GDM1 (cell line): ENCODE results near the gene ESRP2.

ENCODE experiments used
- DNase-seq: peaks from one replicate; lab custom pipeline; 2025; lab: John Stamatoyannopoulos, UW

Gene ESRP2

DNA sequence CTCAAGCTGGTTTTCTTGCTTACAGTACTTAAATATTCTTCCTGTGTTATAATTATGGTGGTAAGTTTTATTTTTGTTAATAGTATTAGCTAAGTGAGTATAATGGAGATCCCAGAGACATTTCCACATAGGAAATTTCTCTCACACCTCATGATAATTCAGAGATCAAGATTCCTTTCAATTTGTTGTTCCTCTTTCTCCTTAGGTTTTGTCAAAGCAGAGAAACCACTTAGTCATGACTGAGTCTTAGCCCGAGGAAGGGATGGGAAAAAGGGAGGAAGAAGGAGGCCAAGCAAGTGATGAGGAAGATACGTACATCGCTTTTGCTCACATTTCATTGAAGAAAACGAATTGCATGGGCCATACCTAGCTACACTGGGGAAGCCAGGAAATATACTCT lies 18.4 kb downstream of the ESRP2 start:
- DNase-seq, result no peak

DNA sequence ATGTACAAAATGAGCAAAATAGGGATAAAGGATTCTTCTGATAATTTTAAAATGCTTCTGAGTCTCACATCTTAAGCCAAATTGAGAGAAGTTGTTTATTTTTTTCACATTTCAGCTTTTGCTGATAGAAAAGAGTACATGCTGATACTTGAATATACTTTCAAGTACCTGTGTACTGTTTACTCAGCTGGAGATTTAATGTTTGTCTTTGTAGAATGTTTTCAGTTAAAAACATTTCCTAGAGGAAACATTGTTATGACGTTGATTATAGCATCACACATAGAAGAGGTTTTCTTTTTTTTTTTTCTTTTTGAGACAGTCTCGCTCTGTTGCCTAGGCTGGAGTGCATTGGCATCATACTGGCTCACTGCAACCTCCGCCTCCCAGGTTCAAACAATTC lies 19.7 kb downstream of the ESRP2 start:
- no peak for DNase-seq

DNA sequence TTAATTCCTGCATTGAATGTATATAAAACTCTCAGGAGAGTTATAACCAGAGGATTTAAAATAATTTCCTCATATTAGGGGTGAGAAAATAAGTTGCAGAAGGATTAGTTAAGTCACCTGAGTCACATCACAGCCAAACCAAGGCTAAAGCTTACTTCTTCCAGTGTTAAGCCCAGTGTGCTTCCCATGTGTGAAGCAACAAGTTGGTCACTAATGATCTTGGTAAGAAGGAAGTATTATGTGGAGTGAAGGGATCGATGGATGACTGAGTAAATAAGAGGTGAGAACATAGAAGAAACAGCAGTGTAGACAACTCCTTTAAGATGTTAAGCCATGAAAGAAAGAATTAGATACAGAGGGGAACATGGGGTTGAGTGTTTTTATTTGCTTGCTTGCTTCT lies 20.6 kb downstream of the ESRP2 start:
- no peak for DNase-seq

DNA sequence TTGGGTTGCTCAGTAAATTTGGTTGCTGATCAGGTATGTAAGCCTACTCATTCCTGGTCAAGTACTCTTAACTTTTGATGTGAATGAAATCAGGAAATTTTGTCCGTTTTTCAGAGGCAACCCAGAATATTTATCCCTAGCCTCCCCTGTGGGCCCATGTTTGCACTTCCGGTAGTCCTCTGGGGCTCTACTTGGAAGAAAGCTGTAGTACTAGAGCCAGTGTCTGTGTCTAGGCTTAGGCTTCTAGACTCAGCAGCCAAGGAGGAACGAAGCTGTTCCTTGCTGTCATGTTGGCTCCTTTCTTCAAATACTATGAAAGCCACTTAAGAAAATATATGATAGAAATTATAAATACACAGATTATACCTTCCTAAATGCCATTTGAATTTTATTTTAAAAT lies 21.2 kb downstream of the ESRP2 start:
- no peak for DNase-seq

DNA sequence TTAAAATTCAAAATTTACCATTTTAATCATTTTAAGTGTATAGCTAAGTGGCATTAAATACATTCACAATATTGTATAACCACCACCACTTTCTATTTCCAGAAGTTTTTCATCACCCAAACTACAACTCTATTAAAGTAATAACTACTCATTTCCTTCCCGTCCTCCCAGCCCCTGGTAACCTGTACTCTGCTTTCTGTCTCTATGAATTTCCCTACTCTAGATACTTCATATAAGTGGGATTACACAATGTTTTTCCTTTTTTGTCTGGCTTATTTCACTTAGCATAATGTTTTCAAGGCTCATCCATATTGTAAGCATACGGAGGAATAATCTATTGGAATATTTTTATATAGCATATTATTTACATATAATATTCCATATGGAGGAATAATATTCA lies 29.7 kb downstream of the ESRP2 start:
- DNase-seq, result no peak

DNA sequence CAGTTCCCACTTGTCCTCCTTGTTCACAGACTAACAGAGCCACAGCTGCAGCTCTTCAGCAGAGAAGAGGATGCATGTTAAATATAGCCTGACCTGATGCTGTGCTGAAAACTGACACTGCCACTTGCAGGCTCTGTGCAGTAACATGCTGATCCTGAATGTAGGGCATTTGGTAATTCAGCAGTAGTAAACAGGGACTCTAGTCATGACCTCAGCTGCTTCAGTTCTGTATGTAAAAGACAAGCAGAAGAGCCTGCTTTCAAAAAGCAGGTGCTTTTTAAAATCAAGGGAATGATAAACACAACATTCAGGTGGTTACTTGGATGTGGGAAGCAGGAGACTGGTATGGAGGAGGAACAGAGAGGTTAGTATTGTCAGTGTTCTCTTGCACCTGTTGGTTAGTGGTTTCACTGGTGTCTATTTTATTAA lies 33.8 kb downstream of the ESRP2 start:
- DNase-seq, result no peak

DNA sequence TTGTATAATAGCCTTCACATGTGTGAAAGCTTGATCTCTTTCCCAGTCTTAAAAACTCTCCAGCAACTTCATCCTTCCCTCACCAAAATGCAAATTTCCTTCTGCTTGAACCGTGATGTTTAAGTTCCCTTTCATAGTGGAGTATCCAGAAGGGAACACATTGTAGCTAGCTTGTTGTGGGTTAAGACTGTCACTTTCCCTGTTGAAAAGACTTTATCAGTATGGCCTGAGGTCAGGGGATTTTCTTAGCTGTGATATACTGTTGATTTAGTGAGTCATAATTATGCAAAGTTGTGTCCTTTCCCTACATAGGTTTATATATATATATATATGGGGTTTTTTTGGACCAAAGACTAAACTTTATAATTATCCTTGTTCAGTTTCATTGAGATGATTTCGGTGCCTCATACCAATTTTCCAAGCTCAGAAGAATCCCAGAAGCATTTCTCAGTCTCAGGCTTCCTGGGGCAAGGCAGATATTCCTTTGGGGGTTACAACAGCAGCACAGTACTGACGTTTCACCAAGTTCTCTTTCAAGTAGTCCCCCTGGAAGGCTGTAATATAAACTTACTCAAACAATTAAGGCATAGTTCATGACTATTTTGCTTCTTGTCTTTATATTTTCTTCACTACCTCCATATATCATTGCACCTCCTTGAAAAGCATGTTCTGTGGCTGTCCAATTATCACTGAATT lies 35.7 kb downstream of the ESRP2 start:
- DNase-seq, result no peak

DNA sequence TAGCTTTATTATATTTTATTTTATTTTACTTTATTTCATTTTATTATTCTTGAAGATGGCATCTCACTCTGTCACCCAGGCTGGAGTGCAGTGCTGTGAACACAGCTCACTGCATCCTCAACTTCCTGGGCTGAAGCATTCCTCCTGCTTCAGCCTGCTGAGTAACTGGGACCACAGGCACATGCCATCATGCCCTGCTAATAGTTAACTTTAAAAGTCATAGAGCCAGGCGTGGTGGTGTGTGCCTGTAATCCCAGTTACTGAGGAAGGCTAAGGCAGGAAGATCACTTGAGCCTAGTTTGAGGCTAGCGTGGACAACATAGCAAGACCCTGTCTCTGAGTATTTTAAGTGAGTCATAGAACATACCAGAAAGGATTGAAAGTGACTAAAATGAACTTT lies 38.7 kb downstream of the ESRP2 start:
- no peak for DNase-seq

DNA sequence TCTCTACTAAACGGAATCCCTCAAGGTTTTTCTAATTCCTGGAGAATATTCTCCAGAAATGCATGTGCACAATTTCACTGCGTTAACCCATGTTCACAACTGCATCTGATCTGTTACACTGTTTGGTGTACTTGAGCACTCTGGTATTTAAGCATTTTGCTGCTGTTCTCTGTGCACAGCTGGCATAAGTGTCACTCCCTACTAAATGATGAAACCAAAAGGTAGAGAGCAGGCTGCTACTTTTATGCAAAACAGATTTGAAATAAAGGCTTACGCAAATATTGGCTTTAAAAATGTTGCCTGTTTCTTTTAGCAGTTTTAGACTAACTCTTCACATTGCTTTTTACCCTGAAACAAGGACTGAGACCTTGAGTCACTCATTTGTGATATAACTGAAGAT lies 41.7 kb downstream of the ESRP2 start:
- no peak for DNase-seq

DNA sequence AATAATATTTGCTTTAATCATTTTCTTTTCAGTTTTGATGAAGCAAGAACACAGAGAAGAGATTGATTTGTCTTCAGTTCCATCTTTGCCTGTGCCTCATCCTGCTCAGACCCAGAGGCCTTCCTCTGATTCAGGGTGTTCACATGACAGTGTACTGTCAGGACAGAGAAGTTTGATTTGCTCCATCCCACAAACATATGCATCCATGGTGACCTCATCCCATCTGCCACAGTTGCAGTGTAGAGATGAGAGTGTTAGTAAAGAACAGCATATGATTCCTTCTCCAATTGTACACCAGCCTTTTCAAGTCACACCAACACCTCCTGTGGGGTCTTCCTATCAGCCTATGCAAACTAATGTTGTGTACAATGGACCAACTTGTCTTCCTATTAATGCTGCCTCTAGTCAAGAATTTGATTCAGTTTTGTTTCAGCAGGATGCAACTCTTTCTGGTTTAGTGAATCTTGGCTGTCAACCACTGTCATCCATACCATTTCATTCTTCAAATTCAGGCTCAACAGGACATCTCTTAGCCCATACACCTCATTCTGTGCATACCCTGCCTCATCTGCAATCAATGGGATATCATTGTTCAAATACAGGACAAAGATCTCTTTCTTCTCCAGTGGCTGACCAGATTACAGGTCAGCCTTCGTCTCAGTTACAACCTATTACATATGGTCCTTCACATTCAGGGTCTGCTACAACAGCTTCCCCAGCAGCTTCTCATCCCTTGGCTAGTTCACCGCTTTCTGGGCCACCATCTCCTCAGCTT lies 45.0 kb downstream of the ESRP2 start:
- DNase-seq, result no peak

DNA sequence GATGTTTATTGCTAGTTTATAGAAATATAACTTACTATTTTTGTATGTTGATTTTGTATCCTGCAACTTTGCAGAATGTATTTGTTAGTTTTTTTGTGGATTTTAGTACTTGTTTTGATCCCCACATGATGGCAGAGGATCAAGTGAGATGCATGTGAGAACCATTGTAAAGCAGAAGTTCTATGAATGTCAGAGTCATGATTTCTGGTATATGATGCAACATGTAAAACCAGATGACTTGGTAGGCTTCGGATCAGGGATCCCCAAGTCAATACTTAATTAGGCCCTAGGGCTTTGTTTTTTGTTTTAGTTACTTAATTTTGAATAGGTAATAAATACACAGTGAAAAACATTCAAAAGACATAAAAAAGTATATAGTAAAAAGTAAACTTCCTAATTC lies 45.8 kb downstream of the ESRP2 start:
- no peak for DNase-seq

DNA sequence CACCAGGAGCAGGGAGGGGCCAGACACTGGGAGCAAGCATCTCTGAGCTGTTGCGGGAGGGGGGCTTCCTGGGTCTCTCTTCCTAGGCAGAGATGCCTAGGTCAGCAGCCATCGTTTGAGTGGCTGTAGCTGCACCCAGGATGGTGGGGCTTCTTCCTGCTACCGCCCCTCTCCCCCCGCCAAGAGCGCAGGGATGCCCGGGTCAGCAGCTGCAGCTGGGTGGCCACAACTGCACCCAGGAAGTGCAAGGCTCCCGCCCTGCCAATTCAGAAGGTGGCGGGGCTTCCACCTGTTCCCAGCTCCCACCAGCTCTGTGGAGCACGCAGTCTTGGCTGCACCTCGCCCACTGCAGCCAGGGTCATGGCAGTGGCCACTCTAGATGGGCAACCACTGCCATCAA lies 47.8 kb downstream of the ESRP2 start:
- DNase-seq, result no peak

DNA sequence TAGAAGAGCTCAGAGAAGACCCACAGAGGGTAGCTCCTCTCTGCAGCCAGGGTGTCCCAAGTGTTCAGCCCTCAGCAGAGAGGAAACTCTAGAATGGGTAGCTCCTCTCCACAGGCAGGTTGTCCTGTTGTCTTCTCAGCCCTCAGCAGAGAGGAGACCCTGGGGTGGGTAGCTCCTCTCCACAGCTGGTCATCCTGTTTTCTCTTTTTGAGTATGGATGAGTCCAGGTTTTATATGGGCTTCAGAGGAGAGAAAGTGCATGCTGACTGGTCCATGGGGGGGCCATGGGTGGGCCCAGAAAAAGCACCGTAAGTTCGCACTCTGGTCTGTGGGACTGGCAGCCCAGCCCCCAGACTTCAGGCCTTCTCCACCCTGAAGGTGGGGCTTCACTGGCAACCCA lies 48.4 kb downstream of the ESRP2 start:
- DNase-seq, result no peak

DNA sequence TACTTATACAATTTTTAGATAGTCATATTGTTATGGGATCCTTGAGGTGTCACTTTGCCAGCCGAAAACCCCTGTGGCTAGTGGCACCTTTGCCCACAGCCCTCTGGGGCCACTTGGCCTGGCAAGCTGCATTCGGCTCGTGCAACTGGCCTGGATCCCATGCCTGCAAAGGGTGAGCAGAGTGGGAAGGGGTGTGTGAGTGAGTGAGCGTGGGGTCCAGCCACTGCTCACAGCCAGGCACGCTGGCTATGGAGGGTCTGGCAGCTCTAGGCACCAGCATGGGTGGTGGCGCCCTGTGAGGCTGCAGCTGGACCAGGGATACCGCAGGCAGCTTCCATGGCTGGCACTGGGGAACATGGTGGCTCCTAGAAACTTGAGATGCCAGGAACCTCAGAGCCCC lies 49.0 kb downstream of the ESRP2 start:
- no peak for DNase-seq

DNA sequence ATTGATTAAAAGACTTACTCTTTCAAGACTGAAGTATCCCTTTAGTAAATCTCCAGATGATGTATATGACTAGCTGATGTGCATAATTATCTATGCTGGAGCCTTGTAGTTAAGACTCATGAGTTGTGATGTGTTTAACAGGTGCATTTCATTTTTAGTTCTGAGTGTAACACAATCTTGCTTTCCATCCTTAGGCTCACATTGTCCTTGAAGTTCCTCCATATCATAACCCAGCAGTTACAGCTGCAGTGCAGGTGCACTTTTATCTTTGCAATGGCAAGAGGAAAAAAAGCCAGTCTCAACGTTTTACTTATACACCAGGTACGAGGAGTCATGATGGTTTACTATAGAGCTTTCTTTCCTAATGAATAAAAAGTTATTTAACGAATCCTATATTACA lies 52.9 kb downstream of the ESRP2 start:
- no peak for DNase-seq

DNA sequence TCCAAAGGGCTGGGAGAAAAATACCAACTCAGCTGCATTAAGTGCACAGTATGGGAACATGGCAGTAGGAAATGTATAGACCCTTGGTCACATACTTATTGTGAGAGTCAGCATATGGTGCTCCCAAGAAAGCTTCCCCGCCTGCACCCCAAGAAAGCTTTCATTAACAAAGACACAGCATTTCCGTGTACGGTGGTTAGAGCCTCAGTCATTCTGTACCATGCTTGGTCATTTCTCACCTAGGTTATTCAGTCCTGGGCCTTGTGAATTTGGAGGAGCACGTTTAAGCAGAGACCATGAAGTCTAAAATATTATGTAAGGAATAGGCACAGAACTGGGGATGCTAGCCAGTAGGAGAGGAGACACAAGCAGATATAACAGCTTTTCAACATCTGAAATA lies 56.1 kb downstream of the ESRP2 start:
- no peak for DNase-seq

DNA sequence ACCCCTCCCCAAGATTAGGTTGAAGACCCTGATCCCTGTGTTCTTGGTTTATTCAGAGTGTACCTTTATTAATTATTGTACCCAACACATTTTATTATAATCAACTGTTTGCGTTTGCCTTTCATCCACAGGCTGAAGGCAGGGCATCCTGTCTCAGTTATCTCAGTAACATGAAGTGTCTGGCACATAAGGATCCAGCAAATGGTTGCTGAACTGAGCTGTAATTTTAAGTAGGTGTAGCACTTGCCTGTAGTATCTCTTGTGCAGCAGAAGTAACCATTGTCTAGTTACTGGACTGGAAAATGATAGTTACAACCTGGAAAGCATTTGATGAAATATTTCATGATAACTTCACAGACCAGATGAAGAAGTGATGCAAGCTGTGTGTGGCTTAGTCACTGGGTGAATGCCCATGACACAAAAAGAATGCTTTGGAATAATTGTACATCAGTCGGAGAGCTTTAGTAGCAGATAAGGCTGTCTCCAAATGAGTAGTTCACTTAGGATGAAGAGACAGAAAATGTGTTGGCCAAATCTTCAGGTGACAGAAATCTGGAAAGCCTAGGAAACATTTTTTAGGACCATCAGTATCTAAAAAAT lies 56.6 kb downstream of the ESRP2 start:
- DNase-seq, result no peak
